Gastrocnemius medialis (tissue), 4 donors: ENCODE results near the gene CFAP20.

Experiments used
- POLR2A ChIP-seq, 2 donors: fragments of 450-650 bp; IDR thresholded peaks; one replicate each; pipeline ENCODE4 v1.6.1; 2017; ENCODE audit warnings: antibody characterized with exemption in 2 of 2, mild to moderate bottlenecking in 2 of 2, moderate library complexity in 2 of 2
- TF ChIP-seq, protein P1 (sequence below), 5 experiments: fragments of 450-650 bp in 3 of 5; fragments of 200-600 bp in 2 of 5; sonication (generic) in 2 of 5; IDR thresholded peaks in 4 of 5; conservative IDR thresholded peaks in 1 of 5; 1 replicate in 4 of 5; 2 replicates in 1 of 5; pipeline ENCODE4 v1.5.1; 2016 to 2019; ENCODE audit warnings: antibody characterized with exemption in 5 of 5, mild to moderate bottlenecking in 3 of 5, moderate library complexity in 3 of 5

DNA sequence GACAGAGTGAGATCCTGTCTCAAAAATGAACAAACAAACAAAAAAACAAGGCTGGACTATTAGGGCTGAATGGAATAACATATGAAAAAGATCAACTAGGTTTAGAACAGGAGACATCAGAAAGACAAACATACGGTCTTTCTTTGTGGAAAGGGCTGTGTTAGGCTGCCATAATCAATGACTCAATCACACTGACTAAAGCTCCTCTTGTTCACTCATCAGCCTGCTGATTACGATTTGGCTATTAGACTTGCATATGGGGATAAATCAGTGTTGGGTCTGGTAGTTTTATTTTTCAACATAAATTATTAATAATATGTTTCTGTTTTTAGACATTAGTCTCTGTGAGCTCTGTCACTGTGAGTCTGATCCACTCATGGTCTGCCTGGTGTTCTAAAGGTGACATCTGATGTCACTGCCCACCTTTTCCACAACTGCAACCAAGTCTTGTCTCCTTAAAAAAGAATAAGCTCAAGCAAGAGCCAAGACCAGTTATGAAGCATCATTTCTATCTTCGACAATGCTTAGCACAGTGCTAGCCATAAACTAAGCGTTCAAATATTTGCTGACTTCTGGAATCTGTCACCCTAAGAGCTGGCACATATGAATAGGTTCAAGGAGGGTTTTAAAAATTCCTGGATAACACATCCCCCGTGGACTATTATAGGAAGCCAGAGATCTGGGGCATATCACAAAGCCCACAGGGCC is 10.2 kb downstream of the CFAP20 start:
- TF ChIP-seq, protein P1, sequence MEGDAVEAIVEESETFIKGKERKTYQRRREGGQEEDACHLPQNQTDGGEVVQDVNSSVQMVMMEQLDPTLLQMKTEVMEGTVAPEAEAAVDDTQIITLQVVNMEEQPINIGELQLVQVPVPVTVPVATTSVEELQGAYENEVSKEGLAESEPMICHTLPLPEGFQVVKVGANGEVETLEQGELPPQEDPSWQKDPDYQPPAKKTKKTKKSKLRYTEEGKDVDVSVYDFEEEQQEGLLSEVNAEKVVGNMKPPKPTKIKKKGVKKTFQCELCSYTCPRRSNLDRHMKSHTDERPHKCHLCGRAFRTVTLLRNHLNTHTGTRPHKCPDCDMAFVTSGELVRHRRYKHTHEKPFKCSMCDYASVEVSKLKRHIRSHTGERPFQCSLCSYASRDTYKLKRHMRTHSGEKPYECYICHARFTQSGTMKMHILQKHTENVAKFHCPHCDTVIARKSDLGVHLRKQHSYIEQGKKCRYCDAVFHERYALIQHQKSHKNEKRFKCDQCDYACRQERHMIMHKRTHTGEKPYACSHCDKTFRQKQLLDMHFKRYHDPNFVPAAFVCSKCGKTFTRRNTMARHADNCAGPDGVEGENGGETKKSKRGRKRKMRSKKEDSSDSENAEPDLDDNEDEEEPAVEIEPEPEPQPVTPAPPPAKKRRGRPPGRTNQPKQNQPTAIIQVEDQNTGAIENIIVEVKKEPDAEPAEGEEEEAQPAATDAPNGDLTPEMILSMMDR (IDR thresholded peaks at IDR 0.05 in 4 of 5, conservative IDR thresholded peaks at IDR 0.05 in 1 of 5), result no peak
- no peak for TF ChIP-seq POLR2A (IDR thresholded peaks at IDR 0.05)
